Fibroblast of skin of left biceps (primary cell): Measurements from ENCODE around the gene COL4A1.
A peak's percentile ranks its signal among the peaks of the same experiment; 100 is the strongest.

Experiments
- DNase-seq, 2 experiments: peaks; one replicate each; pipeline ENCODE4 v3.0.0-alpha.2; 2013; ENCODE audit warnings: low read depth in 2 of 2

The COL4A1 gene

DNA sequence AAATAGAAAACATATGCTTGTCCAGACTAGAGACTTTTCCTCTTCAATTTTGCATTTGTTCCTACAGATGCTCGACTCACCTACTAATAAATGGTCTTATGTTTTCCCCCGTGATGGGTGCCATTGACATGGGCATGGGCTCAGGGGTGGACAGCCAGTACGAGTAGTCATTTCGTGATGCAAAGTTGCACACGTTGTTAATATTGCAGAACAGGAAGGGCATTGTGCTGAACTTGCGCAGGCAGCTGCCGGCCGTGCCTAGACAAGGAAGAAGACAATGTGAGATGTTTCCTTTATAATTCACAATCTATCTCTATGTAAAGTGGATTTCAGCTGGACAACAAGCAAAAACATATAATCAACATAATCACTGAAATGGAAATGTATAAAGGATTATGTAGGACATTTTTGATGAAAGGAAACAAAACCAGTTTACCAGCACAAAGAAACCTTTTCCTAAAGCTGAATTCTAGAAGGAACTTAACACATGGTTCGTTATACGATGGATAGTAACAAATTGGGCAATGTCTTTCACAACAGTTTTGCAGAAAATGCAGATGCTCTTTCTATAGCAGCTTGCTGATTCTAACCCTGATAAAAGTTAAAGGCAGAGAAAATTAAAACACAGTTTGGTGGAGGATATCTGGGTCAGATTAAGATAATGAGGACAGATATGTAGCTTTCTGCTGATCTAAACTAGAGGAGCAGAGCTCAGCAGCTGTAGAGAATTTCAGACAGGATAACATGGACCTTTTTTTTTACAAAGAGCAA is 145.7 kb downstream of the COL4A1 start:
- DNase-seq, result no peak

GRCh38 chr13:110158226-110158625 is 148.7 kb downstream of the COL4A1 start:
- no peak for DNase-seq

DNA sequence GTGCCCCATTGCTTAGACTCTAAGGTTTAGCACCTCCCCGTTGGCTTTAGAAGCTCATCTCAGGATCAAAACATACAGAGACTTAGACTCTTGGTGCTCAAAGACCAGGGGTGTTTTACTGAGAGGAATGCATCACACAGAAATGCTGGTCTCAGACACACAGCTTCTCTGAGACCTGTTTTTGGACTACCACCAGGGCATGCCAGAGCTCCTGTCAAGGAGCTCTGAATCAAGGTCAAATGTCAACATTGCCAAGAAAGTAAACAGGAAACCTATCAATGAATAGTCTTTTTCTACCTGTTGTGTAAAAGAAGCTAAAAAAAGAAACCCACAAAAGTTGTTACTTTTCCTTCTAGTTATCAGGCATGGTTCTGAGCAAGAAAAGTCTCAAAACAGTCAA is 149.2 kb downstream of the COL4A1 start:
- no peak for DNase-seq

DNA sequence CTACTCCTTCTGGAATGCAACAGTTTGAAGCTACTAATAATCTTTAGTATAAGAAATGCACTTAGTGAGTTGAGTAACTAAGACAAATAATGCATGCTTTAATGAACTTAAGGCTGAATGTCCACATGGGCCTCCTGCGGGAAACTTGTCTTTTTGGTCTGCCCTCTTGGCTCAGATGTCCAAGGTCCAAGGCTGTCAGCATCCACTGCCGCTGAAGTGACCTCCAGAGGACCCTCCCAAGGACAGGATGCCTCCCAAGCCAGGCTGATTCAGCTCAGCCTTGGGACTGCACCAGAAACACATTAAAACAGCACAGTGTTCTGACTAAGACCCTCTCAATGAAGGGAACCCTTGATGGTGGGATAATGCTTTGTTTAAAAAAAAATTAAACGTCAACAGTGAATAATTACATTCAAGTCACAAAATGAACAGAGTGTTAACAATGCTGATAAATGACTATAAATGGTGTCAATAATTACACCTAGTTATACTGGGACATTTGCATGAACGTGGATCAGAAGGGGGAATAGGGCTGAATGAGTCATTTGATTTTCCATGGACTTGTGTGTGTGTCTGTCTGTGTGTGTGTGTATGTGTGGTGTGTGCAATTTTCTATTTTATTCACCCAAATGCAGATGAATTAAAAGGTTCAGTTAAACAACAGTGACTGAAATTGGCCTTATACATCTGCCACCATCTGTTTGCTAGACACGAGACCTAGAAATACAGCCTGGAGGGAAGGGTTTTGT is 150.5 kb downstream of the COL4A1 start:
- no peak for DNase-seq

GRCh38 chr13:110155072-110155471 is 151.9 kb downstream of the COL4A1 start:
- DNase-seq, result no peak

DNA sequence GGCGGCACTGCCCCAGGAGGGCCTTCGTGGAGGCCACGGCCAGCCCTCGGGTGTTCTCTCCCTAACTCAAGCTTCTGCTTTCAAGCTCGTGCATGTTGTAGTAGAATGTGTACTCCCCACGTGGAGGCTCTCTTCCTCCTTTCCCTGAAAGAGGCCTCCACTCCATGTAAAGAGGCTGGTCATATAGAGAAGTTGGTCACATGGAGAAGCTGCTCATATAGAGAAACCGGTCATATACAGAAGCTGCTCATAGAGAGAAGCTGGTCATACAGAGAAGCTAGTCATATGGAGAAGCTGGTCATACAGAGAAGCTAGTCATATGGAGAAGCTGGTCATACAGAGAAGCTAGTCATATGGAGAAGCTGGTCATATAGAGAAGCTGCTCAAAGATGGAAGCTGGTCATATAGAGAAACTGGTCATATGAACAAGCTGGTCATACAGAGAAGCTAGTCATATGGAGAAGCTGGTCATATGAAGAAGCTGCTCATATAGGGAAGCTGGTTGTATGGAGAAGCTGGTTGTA is 152.5 kb downstream of the COL4A1 start:
- no peak for DNase-seq

DNA sequence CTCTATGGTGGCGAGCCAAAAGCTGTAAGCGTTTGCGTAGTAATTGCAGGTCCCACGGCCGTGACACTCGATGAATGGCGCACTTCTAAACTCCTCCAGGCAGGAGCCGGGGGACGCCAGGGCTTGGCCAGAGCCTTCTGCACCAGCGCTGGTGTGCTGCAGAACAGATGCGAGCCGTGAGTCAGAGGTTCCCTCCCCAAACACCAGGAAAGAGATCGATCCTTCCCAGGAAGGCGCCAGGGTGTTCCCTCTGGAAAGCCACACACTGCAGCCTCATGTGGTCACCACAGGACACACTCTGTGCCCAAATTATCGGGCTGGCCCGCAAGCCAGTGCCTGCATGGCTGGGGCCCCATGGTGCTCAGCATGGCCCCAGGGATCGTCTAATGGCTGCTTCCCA is 154.6 kb downstream of the COL4A1 start:
- no peak for DNase-seq

DNA sequence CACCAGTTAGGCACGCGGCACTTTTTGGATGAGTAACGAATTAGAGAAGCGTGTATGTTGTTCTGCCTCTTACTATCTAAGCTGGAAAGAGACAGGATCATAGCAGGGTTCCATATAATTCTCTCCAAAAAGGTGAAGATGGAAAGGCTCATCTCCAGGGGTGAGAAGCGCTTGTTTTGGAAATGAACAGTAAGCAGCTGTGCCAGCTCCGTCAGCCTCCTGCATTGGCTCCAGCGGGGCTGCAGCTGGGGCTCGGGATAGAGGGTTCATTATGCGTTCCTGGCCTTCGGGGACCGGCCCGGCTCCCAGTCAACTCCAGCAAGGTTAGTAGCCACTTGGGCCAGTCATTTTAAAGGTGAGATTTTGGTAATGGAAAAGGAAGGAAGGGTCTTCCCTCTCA is 155.5 kb downstream of the COL4A1 start:
- no peak for DNase-seq

DNA sequence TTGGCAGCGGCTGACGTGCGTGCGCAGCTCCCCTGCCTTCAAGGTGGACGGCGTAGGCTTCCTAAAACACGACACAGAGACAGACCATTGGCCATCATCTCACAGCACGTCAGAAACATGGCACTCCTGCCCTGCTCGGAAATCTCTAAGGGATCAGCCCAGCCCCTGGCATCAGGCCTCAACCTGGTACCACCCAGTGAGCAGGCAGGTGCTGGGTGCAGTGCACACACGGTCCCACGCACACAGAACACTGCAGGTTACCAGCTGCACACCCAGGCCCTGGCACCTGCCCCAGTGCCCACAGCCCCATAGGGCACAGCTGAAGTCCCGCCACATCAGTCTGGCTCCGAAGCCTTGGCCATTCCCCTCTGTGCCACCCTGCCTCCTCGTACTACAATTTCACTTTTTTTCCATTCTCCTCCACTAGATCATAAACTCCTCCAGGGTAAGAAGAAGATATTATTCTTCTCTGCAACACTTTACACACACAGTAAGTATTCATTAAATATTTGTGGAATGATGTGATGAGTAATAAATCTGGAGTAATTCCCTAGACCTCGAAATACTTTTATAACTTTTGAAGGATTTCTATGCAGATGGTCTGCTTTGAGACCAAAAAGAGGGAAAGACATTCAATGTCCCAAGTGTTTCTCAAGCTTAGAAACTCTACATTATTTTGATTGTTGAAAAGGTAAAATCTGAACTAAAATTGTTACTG is 156.4 kb downstream of the COL4A1 start:
- peak; percentile 31 to 45 for DNase-seq

DNA sequence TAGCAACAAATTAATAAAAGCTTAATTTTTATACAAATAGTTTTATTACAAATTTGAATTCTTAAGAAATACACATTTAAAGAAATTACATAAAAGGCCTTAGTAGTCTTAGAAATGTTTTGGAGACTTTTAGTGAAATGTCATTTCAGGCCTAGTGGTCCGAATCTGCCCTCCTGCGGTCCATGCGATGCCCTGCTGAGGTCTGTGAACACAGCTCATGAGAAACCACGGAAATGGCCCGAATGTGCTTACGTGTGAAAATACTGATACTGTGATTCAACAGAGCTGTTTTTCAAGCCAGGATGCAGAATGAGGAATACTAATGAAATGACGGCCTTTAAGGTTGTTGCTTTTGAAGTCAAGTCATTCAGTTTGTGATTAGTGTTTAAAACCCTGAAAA is 157.9 kb downstream of the COL4A1 start:
- no peak for DNase-seq

DNA sequence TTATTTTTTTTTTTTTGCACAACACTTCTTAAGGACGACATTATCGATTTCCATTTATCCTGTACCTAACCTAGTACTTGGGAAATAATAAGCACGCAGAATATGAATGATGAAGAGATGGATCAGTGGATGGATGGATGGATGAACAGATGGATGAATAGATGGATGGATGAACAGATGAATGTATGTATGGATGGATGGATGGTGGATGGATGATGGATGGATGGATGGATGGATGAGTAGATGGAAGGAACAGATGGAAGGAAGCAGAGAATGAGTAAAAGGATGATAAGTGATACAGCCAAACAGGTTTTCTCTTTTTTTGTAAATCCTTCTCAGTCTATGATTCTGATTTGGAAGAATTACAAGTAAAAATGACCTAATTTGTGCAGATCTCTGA is 166.9 kb downstream of the COL4A1 start:
- no peak for DNase-seq

- DNase-seq, result no peak
Observed at GRCh38 chr13:110138700-110139036, 168.3 kb downstream of the COL4A1 start.

- DNase-seq, result no peak
Observed at GRCh38 chr13:110138010-110138699, 168.8 kb downstream of the COL4A1 start.

DNA sequence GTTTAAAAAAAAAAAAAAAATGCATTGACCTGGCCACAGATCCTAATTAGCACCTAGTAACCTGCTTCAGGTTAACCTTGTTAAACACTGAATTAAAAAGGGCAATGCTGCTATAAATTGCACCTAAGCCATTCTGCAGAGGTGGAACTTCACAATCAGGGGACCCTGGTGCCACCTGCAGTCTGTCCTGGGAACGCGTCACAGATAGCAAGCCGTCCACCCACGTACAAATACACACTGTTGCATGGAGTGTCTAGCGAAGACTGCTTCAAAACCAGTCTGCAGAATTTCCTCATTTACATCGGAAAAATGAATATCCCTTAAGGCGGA is 169.3 kb downstream of the COL4A1 start:
- DNase-seq, result no peak

- no peak for DNase-seq
Observed at GRCh38 chr13:110136660-110137585, 170.0 kb downstream of the COL4A1 start.

- DNase-seq, result no peak
Observed at GRCh38 chr13:110135977-110136597, 170.9 kb downstream of the COL4A1 start.

GRCh38 chr13:110134801-110135200 is 172.2 kb downstream of the COL4A1 start:
- no peak for DNase-seq

DNA sequence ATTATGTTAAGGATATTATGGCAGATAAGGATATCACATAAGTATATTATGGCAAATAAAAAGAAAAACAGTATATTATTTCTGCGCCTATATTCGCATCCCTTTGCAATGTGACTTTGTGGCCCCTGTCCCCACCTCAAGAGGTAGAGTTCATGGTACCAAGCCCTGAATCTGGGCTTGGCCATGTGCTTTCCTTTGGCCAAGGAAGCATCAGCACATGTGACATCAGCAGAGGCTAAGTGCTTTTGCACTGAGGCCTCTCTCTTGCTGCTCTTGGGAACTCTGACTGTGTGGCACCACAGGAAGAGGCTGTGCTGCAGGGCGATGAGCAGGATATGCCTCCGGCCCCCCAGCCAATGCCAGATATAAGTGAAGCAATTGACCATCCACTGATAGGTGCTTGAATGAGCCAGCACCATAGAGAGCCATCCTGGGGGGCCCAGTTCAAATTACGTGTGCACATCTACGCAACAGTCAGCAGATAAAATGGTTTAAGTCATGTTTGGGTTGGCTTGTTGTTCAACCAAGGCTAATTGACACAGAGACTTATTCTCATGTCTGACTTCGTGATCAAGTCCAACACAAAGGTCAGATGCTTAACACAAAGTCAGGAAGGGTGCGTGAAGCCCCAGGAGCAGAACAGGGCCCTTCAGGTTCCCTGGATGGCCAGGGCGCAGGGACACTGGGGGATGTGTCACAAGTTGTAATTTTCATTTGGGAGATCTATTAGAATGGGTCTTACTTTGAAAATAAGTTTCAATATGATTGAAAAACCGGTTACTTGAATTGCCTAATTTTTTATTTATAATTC is 173.3 kb downstream of the COL4A1 start:
- no peak for DNase-seq

DNA sequence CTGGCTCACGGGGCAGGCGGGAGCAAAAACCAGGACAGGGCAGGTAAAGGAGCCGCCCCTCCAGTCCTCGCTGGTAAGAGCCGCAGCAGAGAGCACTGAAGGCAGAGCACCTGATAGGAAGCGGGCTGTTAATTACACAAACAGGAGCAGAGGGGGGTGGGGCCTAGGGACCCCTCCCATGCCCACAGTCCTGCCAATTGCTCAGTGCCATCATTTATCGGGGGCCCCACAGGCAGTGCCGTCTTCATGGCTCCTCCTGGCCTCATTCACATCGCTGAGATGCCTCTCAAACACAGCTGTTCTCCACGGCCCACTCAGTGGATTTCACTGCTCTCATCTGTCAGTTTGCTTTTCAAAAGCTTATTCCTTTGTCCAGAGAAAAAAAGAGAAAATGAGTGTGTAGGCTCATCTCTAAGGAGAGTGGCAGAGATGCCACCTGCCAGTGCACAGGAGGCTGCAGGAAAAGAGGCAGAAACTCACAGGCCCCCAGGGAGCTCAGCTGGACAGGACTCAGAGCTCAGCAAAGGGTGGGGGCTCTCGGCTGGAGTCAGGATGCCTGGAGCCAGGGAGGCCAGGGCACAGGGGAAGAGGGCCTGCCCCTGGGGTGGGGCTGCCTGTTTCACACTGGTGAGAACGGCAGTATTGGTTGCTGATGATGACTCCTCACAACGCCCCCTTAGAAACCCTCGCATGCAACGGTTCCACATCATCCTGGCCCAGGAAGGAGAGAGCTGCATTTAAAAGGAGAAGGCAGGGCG is 174.6 kb downstream of the COL4A1 start:
- no peak for DNase-seq
